ENCODE data around the gene KAZN.

KAZN gene

DNA sequence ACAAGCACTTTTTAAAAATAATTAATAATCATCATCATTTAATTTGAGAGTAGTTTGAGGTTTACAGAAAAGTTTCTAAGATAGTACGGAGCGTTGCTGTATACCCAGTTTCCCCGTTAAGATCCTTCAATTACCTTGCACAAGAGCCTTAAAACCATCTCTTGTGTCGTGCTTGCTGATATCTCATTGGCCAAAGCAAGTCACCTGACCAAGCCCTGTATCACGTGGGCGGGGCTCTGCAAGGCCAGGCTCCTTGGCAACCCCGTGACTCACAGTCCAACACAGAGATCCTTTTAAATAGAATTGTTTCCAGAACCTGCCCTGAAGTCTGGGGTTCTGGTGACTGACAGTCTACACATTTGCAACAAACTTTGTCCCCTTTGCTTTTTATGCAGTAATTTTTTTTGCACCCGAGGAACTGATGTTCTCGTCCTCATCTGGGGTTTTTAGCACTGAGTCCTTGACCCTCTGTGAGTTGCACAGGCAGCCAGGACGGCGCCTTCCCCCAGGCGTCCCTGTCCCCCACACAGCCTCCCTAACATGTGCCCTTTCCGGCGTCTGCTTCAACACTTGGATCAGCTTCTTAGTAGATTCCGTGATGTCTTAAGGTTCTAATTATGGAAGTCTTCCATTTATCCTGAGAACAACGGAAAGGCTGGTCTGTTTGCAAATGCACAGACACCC, 371.8 kb downstream of the KAZN start:
- no peak for DNase-seq

DNA sequence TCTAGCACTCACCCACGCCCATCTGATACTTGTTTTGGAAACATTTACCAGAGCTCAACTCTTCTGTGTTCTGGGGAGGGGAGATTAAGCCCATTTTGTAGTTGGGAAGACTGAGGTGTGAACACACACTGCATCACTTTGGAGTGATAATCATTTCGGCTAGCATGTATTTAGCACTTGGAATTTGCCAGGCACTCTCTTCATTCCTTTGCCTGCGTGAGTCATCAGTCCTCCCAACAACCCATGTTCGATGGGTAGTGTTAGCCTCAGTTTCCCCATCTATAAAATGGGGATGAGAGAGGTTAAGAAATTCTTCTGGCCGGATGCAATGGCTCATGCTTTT, 372.3 kb downstream of the KAZN start:
- no peak for DNase-seq

DNA sequence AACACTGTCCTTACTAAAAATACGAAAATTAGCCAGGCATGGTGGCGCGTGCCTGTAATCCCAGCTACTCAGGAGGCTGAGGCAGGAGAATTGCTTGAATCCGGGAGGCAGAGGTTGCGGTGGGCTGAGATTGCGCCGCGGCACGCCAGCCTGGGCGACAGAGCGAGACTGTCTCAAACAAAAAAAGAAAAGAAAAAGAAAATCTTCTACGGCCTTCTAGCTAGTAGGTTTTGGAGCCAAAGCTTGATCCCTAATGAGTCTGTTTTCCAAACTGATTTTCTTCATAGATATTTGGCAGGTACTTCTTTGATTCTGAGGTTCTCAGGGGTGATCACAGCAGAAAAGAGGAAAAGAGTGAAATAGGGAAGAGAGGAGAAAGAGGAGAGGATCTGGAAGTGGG, 372.7 kb downstream of the KAZN start:
- no peak for DNase-seq

DNA sequence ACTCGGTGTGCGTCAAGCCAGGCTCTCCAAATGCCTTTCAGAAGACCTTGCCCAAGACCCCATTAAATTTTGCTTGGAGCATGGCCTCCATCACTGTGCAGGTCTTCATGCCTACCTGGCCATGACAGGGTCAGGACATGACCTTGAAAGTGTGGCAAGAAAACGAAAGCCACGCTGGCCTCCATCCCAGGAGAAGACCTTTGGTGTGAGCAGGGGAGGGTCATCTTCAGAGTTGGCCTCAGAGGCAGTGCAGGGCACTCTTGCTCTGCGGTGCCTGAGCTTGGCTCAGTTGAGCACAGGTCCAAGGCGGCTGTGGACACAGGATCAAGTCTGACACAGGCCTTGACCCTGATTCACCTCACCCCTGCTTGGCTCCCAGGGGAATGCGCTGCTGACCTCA, 373.6 kb downstream of the KAZN start:
- no peak for DNase-seq

DNA sequence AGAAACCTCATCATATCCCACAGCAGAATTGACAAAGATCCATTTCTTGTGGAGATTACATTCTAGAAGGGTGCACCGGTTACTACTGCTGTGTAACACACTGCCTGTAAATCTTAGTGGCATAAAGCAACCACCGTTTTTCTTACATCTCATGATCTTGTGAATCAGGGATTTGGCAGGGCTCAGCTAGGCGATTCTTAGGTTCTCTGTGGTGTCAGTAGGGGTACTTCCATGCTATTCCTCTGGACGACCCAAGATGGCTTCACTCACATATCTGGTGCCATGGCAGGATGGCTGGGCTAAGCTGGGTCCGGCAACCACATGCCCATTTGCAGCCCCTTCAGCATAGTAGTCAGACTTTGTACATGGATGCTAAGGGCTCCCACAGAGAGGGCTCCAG, 375.3 kb downstream of the KAZN start:
- no peak for DNase-seq

DNA sequence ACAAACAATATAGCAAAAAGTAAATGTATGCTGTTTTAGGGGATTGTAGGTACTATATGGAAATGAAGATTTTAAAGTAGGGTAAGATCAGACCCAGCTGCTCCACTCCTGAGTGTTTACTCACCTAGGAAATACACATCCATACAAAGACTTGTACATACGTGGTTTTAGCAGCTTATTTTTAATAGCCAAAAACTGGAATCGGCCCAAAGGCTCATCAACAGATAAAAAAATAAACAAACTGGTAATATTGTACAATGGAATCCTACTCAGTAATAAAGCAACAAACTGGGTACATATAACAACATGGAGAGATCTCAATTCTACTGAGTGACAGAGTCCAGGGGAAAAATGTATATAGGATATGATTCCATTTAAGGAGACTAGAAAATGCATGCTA, 375.9 kb downstream of the KAZN start:
- DNase-seq, result no peak

DNA sequence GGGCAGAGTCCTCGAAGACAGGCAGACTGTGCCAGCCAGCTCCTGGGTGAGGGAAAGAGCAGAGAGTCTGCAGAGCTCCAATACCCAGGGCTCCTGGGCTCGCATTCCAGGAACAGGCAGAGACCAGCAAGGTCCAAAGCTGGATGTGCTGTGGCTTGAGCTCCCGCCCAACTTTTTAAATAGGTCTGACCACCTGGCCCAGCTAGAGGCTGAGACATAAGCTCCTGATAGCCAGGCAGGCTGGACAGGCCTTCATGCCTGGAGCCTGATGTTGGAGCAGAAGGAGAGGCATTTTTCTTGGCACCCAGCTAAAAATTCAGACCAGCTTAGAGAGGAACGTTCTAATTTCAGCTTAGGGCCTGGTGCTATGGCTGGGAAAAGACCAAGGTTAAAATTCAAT, 376.6 kb downstream of the KAZN start:
- no peak for DNase-seq

DNA sequence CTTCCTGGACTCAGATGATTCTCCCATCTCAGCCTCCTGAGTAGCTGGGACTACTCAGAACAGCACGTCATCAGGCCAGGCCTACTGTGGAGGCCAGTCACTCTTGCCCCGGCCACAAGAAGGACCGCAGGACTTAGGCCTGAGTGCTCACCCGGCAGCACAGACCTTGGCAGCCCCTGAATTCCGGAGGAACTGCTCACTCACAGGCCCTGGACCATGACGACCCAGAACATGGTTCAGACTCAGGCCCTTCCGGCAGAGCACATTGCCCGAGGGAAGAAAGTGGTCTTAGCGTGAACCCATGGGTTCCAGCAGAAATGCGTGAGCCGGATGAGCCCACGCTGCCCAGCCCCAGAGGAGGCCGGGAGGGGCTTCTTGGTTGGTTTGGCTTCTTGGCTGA, 377.8 kb downstream of the KAZN start:
- no peak for DNase-seq

DNA sequence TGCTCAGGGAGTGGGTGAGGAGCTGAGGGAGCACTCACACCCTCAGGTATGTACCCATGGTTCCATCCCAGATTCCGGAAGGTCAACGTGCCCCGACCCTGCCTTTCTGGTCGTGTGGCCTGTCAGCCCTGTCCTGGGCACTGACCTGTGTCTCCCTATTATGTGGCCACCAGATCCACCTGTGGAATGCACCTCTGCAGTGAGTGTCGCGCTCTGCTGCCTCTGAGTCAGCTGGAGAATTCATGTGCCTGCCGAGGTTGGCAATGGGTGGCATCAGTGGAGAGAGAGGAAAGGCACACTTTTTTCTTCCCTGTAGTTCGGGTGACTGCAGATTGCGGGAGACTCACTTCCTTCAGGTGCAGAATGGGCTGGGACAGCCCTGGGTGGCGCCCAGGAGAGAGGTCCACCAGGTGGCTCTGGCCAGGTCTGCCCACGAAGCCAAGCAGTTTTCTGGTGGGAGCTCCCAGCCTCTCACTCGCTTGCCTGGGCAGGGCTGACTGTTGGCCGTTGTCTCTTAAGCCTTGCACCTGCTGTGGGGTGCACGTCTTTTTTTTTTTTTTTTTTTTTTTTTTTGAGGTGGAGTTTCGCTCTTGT, 378.9 kb downstream of the KAZN start:
- no peak for DNase-seq

DNA sequence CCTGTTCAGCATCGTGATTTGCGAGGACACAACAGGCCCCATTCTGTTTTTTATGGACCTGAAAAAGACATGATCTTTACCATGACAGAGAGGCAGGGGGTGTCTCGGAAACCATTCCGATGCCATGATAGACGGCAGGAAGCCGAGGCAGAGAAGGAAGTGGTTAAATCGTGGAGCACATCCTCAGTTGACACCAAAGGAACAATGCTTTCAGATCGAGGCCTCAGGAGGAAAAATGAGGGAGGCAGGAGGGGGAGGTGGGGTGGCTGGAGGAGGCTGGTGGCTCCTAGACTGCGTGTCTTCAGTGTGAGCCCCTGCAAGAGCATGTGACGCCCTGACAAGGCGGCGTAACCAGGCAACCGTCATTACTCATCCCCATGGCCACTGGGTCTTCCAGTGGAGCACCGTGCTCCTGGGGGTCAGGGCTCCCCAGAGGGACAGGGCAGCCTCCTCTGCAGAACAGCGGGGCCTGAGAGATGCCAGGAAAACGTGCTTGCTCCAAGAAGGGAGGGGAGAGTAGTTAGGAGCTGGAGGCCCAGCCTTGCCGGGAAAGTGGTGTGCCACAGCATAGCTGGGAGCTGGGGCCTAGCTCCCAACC, 382.2 kb downstream of the KAZN start:
- DNase-seq, result no peak

DNA sequence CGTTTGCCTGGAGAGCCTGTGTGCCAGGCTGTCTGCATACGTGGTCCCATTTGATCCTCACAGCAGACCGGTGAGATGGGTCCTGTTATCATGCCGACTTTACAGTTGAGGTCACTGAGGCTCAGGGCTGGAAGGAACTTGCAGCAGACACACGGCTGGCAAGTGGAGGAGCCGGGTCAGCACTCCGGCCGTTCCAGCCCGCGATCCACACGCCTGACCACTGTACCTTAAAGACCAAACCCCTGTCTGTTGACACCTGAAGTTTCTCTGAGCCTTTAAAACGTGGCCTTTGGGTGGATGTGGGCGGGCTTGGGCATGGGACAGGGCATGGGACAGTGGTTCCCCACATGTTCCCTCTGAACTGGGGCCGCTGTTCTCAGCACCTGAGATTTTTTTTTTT, 383.5 kb downstream of the KAZN start:
- DNase-seq, result no peak

DNA sequence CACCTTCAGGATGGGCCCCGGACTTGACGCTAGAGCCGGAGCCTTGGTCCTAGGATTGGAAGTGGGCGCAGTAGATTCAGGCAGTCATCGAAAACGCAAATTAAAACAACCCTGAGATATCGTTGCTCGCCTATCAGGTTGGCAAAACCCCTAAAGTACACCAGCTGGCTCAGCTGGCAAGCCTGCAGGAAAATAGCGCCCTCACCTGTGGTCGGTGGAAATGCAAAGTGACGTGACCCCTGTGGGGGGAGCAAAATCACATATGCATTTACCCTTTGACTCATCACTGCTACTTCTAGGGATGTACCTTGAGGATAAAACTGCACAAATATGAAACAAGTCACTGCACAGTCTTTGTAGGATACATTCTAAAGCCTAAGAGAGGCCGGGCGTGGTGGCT, 384.8 kb downstream of the KAZN start:
- DNase-seq, result no peak

DNA sequence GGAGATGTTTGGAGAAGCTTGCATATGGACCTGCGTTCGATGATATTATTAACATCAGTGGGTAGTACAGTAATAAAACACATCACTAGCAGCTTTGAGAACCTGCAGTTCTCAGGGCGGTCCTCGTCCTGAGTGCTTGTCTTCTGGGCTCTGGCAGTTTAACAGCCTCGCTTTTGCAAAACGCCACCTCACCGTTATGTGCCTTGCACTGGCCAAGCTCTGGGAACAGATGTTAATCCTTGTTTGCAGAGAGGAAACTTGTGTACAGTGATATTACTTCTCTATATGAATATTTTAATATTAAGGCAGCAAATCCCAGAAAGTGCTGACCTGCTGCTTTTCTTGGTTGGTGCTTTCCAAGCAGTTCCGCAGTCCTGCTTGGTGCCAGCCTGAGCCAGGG, 387.7 kb downstream of the KAZN start:
- DNase-seq, result no peak

DNA sequence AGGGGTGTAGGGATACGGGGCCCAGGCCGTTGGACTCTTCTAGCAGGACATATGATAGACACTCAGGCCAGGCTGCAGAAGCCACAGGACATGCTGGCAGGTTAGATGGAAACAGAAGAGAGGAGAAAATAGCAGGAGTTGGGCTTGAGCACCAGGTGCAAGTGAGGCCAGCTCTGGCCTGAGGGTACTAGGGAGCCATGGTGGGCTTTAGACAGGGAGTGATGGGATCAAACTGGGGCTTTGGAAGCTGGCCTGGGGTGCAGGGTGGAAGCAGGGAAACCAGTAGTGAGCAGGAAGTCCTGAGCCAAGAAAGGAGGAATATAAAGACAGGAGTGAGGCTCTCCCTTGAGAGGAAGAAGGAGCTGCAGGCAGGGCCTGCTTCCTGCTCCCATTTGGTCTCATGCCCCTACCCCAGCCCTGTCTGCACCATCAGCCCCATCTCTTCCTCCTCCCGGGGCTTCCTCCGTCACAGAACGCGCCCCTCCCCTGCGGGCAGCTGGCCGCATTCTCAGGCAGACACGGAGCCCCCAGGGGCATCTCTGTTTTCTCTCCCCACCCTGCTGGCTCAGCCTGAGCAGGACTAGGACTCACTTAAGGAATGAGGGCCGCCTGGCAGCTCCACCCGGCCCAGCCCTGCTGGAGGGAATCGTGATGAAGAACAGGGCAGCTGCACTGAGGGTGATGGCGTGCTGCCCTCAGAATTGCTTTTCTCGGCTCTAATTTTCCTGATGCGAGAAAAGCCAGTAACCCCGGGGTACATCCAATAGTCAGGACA, 389.5 kb downstream of the KAZN start:
- no peak for DNase-seq

DNA sequence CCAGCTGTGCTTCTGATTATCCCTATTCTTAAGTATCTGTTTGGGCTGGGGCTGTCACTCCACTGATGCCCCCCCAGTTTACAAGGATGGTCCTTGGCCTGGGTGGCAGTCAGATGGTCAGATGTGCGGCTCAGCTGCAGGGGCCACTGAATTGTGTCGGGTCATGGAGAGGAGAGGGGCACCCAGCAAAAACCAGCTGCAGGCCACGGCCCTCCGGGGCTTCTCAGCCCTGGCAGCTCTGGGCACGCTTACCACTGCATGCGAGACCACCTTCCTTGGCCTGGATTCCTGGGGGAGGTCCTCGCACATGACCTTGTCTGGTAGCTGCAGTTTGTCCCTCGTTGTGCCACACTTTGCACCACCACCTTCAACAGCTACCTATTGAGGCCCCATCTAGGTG, 390.2 kb downstream of the KAZN start:
- DNase-seq, result no peak

DNA sequence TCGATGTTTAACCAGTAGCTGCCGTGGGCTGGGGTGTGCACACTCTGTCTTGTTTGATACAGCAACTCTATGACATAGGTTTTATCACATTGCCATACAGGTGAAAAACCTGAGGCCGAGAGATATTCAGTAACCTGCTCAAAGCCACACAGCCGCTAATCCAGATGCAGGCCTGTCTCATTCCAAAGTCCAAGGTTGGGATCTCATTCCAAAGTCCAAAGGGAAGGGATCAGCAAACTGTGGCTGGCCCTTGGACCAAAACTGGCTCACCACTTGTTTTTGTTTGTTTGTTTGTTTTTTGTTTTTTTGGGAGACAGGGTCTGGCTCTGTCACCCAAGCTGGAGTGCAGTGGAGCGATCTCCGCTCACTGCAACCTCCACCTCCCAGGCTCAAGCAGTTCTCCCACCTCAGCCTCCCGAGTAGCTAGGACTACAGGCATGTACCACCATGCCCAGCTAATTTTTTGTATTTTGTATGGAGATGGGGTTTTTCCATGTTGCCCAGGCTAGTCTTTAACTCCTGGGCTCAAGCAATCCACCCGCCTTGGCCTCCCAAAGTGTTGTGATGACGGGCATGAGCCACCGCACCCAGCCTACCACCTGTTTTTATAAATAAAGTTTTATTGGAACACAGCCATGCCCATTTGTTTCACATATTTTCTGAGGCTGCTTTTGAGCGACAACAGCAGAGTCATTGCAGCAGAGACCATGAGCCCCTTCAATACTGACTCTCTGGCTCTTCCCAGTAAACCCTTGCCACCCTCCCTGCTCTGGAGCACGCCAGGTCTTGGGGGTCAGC, 391.6 kb downstream of the KAZN start:
- DNase-seq, result no peak

DNA sequence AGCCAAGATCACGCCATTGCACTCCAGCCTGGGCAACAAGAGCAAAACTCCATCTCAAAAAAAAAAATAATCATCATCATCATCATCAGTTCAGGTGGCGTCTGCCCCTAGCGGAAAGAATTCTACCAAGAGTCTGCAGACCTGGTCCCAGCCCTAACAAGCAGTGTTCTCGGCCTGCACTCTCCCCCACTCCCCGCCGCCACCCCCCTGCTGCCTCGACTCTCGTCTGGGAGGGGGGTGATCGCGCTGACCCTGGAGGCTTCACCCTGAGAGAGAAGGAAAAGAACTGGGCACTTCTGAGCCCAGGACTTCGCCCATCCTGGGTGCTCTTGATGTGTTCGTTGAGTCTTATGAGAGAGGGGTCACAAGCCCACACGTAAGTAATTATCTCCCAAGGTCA, 394.9 kb downstream of the KAZN start:
- DNase-seq, result no peak

DNA sequence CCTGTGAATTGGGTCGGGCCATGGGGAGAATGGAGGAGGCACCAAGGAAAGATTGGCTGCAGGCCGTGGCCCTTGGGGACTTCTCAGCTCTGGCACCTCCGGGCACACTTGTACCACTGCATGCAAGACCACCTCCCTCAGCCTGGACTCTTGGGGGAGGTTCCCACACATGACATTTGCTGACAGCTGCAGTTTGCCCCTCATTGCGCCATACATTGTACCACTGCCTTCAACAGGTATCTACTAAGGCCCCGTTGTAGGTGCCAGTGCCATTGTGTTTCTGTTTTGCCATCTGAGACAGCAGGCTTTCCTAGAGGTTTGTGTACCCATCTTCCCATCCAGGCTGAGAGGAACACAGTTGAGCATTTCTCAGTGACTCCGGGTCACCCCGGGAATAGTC, 395.7 kb downstream of the KAZN start:
- DNase-seq, result no peak

DNA sequence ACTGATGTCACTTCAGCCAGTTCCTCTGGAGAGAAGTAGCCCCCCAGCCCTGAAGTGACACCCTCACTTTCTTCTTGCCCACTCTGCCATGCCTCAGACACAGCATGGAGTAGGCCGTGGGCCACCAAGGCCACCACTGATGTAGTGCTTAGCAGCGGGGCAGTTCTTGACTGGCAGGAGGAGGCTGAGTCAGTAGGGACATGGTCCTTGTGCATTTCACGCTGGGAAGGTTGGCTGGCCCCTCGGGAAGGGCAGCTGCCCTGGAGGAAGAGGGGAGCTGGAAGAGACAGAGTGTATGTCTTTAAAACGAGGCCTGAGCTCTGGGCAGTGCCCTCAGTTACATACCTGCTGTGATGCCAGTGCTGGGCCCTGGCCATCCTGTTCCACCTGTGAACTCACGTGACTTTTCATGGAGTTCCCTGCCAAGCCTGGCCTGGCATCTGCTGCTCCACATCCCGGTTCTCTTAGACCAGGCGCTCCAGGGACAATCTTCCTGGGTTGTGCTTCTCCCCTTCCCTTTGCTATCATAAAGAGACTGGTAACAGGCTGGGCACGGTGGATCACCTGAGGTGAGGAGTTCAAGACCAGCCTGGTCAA, 396.5 kb downstream of the KAZN start:
- no peak for DNase-seq

DNA sequence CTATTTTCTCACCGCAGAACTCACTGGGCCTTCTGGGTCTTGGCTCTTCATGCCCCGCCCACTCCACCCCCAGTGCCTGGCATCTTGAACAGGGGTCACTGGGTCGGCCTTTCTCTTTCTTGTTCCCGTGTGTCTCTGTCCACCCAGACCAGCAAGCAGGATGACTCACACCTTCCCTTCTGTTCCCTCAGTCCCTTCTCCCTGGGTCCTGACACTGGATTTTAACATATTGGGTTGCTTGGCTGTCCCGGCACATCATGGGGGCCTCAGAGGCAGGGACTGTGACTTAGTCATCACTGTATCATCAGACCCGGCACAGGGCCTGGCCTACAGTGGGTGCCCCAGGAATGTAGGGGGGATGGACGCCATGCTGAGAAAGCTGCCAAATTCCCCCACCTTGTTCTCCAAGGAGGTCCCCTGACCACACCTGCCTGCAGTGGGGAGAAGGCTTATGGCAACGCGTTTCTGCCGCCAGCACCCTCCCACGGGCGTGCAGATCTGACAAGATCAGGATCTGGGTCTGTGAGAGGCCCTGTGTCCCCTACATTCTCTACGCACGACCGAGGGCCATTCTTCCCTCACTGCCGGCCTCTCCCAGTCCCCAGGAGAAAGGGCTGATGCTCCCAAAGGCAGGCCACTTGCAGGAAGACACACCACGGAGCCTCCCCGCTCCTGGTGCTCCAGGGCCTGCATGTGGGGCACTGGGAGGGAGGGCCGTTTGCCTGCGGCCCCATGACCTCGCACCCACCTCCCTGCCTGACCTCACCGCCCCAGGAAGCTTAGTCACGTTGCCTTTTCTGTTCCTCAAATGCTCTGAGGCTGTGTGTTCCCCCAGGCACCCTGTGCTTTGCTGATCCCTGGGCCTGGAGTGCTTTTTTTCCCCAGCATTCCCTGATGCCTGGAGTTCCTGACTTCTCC, 397.9 kb downstream of the KAZN start:
- DNase-seq, result no peak

DNA sequence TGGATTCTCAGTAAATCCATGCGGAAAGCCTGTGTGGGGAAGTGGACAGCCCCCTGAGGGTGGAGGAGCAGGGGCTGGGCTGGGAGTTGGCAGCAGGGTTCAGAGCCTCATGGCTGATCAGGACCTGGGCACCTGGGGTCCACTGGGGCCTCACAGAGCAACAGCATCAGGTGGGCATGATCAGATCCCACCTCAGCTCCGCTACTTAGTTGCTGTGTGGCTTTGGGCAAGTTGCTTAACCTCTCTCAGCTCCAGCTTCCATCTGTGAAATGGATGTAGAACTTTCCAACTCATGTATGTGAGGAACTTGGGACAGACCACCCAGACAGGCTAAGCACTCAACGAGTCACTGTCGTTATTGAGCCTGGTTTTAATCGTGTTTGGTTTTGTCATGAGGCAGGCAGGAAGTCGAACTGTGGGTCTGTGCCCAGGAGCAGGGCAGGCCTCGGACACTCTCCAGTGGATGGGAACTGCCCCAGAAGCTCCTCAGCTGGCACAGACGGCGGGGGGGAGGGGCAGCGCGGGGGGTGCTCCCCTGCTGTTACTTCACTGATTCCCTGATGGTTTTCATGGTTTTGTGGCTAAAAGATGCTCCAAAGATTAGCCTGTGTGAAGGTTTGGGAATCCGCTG, 399.3 kb downstream of the KAZN start:
- DNase-seq, result no peak
